ENCODE results near the gene YLPM1. TPM values are rescaled to one million over a fixed set of nuclear protein-coding genes. Genes with fewer than 3 reads are reported as not detected.

YLPM1 gene
- total RNA-seq, 2 donors from 2014 or later, result 36.9 to 42.7 TPM

DNA sequence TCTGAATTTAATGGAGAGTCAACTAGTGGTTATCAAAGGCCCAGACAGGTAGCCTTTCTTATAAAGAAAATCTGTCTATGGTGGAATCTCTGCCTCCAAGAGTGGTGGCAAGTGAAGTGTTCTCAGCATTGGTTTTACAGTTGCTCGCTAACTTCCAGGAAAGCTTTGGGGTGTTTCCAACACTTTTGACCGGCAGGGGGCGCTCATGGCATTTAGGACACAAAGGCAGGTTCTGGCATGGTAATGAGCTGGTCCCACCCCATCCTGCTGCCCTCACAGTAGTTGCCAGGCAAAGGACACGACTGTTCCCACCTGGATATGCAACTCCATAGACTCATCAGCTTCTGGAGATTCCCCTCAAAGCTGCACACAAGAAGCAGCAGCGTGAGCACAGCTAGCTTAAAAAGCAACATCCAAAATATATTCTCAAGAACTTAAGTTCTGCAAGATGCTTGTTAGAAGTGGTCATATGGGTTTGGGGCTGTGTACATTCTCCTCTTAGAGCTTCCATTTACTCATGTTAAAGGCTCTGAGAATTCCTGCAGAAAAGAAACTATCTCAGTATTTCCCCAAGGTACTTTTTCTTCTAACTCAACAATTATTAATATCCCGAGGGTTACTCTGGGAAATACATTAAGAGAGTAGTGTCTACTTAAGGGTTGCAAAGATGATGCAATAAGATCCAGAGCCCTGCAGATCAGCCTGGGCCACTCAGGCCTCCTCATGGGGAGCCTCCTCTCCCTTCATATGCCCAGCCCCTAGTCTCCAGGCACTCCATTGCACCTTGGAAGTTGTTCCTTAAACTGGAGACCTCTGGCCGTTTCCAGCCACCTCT, 98.0 kb downstream of the YLPM1 start:
- DNase-seq (peak; percentile 78 to 97), ATAC-seq (peak; percentile 91)
- intact Hi-C loops (cut with DNase I, micrococcal nuclease), result loop anchor here (5.0 kb wide), 1 partner anchor 46 kb away; no protein-coding TSS in a partner anchor

GRCh38 chr14:74861734-74862090, 98.6 kb downstream of the YLPM1 start:
- intact Hi-C loops (cut with DNase I, micrococcal nuclease), result loop anchor here (5.0 kb wide), 1 partner anchor 46 kb away; no protein-coding TSS in a partner anchor
- ATAC-seq (no peak), DNase-seq (no peak)

GRCh38 chr14:74863274-74863673, 100.2 kb downstream of the YLPM1 start:
- ATAC-seq (no peak), DNase-seq (no peak)
- intact Hi-C loops (cut with DNase I, micrococcal nuclease), result loop anchor here (5.0 kb wide), 1 partner anchor 44 kb away; no protein-coding TSS in a partner anchor

GRCh38 chr14:74864198-74864597, 101.1 kb downstream of the YLPM1 start:
- ATAC-seq (no peak), DNase-seq (no peak)
- intact Hi-C loops (cut with DNase I, micrococcal nuclease), result loop anchor here (5.0 kb wide), 1 partner anchor 43 kb away; no protein-coding TSS in a partner anchor

DNA sequence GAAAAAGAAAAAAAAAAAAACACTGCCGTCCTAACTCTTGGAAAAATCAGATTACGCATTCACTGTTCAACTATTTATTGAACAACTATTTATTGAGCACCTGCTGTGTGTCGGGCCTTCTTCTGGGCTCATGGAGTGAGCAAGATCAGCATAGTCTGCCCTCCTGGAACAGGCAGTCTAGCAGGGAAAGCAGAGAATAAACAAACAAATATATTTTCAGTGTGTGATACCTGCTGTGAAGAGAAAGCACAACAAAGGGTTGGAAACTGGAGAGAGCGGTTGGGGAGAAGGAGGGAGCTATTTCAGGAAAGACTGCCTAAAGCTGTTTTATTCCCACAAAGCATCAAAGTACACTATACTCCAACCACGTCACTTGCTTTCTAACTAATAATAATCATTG, 102.0 kb downstream of the YLPM1 start:
- ATAC-seq (no peak), DNase-seq (no peak)
- intact Hi-C loops (cut with DNase I, micrococcal nuclease), result no loop called here

DNA sequence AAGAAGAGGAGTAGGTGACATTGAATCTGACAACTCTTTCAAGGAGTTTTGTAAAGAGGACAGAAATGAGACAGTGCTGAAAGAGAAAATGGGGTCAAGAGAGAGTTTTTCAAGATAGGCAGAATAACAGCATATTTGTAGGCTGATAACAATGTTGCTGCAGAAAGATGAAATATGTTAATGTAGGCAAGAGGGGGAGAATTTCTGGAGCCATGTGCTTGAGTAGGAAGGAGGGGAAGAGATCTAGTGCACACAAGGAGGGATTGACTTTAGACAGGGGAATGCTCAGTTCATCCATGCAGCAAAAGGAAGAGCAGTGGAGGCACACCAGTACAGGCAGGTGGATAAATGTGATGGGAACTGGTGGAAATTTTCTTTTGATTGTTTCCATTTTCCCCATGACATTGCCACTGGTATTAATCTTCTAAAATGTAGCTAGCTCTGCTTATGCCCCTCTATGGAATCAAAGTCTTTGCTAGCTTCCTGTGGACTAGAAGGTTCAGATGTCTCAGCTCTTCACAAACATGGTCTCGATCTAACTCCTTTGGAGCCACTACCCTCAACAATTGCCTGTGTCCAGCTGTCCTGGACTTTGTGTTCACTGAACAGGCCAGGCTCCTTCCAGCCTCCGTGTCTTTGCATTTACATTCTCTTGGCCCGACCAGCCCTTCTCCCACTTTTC, 103.7 kb downstream of the YLPM1 start:
- intact Hi-C loops (cut with DNase I, micrococcal nuclease), result no loop called here
- DNase-seq, result no peak
- ATAC-seq, result no peak

GRCh38 chr14:74867673-74868072, 104.6 kb downstream of the YLPM1 start:
- DNase-seq, result no peak
- no peak for ATAC-seq
- intact Hi-C loops (cut with DNase I, micrococcal nuclease), result no loop called here

DNA sequence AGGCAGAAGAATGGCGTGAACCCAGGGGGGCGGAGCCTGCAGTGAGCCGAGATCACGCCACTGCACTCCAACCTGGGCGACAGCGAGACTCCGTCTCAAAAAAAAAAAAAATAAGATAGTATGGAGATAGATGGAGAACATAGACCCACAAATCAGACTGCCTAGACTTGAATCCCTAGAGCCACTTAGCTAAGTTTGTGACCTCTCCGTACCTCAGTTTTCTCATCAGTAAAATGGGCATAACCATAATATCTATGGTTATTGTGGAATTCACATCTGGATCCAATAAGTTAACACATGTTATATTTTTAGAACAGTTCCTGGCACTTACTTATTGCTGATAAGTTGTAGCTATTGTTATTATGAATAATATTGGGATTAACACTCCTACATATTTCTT, 105.6 kb downstream of the YLPM1 start:
- ATAC-seq (no peak), DNase-seq (no peak)
- intact Hi-C loops (cut with DNase I, micrococcal nuclease), result no loop called here

DNA sequence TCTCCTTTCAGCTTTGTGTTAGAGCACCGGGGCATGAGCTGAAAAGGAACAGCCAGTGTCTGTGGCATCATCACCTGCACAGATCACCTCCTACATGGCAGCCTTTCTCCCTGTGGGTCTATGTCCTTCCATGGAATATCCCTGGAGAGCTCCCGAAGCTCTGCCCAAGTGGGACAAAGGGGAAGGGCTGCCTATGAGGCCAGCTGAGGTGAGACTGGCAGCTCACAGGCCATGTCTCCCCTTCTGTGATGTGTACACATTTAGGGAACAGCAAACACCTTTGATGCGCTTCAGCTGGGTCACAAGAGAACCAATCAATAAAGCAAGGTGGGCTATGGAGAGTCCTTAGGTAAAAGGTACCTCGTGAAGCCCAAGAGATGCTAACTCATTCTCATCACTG, 108.7 kb downstream of the YLPM1 start:
- ATAC-seq, result no peak
- DNase-seq, result no peak
- intact Hi-C loops (cut with DNase I, micrococcal nuclease), result no loop called here

GRCh38 chr14:74875204-74875603, 112.1 kb downstream of the YLPM1 start:
- intact Hi-C loops (cut with DNase I, micrococcal nuclease), result no loop called here
- no peak for ATAC-seq
- no peak for DNase-seq

GRCh38 chr14:74875941-74876913, 113.1 kb downstream of the YLPM1 start, which contains the start of gene PROX2:
Gene PROX2 (minus strand): TSS chr14:74876145. CDS start chr14:74863834, 12,311 bp downstream.
- intact Hi-C loops (cut with DNase I, micrococcal nuclease), result no loop called here
- ATAC-seq, result no peak
- no peak for DNase-seq

DNA sequence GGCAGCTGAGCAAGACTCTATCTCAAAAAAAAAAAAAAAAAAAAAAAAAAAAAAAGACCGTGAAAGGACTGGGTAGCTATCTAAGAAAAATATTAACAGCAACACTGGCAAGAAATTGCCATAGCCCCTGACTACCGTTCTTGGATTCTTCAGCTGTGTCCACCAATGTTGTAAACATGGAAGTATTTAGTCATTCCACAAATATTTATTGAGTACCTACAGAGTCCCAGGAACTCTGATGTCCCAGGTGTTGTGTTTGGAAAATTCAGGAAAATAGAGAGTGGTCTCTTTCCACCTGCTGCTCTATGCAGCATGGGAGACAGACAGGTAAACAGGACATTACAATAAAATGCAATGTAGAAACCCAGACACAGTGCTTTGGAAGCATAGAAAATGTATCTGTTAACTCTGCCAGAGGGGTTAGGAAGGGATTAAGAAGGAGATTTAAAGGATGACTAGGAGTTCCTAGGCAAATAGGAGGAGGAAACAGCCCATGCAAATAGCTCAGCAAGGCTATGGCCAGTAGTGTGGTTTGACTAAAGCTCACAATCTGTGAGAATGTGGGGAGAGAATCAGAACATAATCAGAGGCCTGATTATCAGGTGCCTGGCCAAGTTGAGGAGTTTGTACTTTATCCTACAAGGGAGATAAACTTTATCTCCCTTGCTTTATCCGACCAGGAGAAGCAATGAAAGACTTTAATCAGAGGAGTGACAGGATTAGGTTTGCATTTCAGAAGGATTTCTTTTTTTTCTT, 116.5 kb downstream of the YLPM1 start:
- intact Hi-C loops (cut with DNase I, micrococcal nuclease), result no loop called here
- no peak for DNase-seq
- no peak for ATAC-seq

GRCh38 chr14:74881431-74882102, 118.5 kb downstream of the YLPM1 start, which contains the start of gene DLST:
Gene DLST (plus strand): TSS chr14:74881916. CDS start chr14:74881954, 38 bp downstream.
- ATAC-seq (peak; percentile 96), DNase-seq (peak; percentile 83 to 93)
- intact Hi-C loops (cut with DNase I, micrococcal nuclease), result no loop called here

DNA sequence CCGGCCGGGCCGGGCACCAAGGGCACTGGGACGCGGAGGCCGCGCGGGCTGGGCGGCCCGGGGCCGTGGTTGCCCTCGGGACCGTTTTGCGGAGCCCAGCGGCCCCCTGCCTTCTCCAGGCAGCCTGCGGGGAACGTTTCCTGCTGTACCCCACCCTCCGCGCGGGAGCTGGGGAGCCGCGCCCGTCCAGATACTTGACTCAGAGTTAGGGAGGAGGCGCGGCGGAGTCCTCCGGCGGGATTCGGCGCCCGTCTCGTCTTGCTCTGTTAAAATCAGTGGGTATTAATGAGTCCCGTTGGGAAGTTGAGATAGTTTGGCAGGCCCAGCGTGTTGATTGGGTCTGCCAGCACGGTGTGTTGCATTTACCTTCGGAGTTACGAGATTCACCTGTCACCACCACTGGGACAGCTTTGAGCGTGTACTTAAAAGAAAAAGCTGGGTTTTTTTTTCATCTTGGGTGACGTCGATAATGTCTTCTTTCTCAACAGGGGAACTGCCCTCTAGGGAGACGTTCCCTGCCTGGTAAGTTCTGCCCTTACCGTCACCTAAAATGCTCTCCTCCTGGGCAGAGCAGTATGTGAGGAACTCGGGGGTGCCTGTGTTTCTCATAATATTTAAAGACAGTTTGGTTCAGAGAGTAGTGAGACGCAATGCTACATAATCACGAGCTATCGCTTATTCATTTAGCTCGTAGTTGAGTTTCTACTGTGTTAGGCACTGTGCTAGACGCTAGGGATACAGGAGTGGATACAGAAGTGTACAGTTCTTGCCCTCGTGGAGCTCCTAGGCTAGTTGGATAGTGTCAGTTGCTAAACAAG, 119.2 kb downstream of the YLPM1 start:
- intact Hi-C loops (cut with DNase I, micrococcal nuclease), result no loop called here
- DNase-seq (peak; percentile 49 to 76), ATAC-seq (peak; percentile 68)
